ENCODE data around the gene SELENOP.

The SELENOP gene

DNA sequence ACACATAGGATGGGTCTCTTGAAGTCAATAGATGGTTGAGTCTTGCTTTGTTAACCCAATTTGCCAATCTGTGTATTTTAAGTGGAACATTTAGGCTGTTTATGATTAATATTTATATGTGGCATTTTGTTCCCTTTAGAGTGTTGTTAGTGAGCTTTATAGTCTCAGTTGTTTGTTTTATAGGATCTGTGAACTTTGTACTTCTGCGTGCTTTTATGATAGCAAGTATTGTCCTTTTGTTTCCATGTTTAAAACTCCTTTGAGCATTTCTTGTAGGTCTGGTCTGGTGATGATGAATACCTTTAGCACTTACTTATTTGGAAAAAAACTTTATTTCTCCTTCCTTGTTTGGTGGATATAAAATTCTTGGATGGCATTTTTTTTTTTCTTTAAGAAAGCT, 23.8 kb downstream of the SELENOP start:
- no peak for DNase-seq

DNA sequence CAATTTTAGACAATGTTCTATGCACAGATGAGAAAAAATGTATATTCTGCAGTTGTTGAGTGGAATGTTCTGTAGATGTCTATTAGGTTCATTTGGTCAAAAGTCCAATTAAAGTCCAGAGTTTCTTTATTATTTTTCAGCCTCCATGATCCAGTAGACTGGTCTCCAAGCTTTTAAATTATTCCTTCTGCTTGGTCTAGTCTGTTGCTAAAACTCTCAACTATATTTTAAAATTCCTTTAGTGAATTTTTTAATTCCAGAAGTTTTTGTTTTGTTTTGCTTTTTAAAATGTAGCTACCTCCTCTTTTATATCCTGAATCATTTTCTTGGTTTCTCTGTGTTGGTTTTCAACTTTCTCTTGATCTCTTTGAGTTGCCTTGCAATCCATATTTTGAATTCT, 24.6 kb downstream of the SELENOP start:
- no peak for DNase-seq

DNA sequence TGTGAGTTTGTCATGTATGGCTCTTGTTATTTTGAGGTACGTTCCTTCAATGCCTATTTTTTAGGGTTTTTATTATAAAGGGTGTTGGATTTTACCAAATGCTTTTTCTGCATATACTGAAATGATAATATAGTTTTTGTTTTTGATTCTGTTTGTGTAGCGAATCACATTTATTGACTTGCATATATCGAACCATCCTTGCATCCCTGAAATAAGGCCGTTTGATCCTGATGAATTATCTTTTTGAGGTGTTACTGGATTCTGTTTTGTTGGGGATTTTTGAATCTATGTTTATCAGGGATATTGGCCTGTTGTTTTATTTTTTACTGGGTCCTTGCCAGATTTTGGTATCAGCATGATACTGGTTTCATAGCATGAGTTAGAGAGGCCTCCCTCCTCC, 25.9 kb downstream of the SELENOP start:
- DNase-seq = no peak

DNA sequence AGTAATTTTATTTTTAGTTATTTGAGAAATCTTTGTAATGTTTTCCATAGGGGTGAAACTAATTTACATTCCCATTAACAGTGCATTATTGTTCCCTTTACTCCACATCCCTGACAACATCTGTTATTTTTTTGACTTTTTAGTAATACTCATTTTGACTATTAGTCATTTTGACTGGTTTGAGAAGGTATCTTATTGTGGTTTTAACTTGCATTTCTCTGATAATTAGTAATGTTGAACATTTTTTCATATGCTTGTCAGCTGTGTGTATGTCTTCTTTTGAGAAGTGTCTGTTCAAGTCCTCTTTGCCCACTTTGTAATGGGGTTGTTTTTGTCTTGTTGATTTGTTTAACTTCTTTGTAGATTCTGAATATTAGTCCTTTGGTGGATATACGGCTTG, 27.6 kb downstream of the SELENOP start:
- no peak for DNase-seq

DNA sequence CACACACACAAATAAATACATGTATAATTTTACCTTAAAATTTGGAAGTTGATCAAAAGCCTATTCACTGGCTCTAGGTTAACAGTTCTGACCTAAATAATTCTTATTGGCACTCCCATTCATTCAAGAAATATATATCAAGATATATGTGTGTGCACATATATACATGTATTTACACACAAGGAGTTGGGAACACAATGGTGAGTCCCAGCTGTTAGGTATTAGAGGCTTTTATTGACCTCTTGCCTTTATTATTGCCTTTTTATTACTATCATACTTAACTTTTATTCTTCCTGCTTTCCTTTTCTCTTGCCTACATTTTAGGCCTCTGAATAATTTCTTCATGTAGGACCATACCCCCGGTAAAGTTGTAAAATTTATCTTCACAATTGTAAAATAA, 30.1 kb downstream of the SELENOP start:
- DNase-seq = no peak

DNA sequence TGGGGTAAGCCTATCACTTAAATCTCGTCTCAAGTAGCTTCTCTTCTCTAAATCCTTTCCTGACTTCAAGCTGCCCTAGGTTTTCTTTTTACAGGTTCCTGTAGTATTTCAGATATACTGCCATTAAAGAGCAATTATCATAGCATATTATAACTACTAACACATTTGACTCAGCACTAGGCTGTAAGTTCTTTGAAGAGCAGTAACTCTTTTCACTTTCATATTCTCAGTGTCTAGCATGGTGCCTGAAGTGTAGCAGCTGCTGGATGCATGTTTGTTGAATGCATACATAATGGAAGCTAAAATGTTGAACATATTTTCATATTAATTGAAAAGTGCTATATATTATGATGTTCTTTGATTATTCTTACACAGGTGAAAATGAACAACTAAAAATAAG, 32.6 kb downstream of the SELENOP start:
- no peak for DNase-seq

DNA sequence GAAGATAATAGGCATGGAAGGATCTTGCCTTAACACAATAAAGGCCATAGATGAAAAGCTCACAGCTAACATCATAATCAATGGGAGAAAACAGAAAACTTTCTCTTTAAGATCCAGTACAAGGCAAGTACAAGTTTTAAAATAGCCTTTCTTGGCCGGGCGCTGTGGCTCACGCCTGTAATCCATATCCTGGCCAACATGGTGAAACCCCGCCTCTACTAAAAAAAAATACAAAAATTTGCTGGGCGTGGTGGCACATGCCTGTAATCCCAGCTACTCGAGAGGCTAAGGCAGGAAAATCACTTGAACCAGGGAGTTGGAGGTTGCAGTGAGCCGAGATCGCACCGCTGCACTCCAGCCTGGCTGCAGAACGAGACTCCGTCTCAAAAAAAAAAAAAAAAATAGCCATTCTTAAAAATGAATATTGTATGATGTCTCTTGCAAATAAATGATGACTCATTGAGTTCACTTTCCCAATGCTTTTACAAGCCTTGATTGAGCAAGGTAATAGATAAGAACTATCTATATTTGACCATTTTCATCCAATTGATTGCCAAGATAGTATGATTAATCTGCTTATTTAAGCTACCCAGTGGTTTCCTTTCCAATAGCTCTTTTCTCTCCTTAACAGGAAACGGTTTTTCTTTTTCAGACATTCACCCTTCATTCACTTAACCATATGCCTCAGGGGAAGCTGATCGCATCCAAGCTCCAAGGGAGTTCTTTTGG, 39.3 kb downstream of the SELENOP start:
- DNase-seq = no peak

DNA sequence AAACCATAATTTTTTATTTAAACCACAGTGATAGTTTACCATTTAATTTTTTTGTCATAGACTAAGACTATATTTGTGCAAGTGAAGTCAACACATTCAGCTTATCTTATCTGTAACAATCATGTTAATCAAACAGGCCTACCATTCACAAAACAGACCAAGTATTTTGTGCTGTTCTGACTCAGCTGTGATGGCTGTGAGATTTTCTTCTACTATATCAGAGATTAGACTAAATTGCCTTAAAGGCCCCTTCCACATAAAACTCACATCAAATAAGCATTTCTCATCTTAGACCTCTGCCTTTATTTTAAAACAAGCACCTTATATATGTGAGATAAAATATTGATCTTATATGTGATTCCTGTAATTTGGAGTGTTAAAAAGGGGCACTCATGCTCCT, 41.7 kb downstream of the SELENOP start:
- no peak for DNase-seq

DNA sequence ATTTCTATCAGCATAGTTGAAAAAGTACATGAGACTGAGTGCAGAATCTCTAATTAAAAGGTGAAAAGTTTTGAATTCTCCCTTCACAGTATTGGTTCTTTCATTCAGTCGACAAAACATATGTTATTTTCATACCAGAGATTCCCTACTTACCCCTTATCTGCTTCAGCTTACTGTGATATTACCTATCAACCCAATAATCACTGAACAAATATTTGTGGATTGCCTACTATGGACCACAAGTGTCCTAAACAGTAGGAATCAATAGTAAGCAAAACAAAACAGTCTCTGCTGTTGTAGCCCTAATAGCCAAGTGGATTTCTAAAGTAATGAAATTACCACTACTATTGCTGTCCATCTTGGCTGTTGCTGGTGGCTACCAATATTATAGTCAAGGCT, 43.6 kb downstream of the SELENOP start:
- DNase-seq = no peak

DNA sequence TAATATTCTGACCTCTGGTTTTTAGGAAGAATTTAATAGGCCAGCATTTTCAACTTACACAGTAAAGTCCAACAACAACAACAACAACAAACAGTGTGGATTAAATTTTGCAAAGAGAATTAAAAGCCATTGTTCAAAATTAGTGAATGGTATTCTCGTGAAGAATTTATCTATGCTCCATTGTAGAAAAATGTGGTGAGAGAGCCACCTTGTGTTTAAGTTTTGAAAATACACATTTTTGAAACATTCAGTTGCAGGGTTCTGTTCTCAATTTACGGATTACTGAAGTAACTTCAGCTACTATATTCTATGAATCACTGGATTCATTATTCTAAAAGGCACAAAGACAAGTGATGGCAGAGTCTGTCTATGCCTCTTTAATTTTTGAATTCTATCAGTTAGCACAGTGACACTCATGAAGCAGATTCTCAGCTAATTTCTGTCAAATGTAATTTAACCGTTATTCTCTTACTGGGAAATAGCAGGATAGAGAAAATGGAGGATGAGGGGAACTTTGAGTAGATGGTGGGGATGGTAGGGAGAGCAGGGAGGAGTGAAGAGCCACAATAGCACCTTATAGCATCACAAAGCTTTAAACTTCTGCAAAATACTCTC, 44.1 kb downstream of the SELENOP start:
- DNase-seq = no peak

DNA sequence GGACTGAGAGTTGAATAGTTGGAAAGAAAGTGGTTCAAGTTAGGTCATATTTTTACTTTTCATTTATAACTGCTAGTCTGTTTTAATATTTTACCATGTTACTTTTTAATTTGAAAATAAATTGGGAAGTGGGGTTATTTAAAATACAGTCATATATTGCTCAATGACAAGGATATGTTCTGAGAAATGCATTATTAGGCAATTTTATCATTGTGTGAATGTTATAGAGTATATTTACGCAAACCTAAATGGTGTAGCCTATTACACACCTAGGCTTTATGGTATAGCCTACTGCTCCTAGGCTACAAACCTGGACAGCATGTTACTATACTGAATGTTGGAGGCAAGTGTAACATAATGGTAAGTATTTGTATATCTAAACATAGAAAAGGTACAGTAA, 49.9 kb downstream of the SELENOP start:
- DNase-seq = no peak

DNA sequence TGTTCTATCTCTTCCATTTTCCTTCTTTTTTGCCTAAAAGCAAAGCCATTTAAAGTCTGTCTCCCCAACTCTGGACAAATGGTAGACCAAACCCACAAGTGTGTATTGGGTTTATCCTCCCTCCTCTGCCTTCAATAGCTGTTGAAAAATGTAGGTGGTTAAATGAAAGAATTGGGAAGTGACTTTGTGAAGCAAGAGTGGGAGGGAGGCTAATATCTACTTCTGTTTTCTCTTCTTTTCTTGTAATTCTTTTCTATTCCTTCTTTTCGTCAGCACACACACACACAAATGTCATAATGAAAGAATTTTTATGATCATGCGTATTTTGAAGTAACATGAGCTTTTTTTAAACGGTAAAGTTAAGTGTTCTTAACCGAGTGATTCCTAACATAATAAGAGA, 51.3 kb downstream of the SELENOP start:
- no peak for DNase-seq

DNA sequence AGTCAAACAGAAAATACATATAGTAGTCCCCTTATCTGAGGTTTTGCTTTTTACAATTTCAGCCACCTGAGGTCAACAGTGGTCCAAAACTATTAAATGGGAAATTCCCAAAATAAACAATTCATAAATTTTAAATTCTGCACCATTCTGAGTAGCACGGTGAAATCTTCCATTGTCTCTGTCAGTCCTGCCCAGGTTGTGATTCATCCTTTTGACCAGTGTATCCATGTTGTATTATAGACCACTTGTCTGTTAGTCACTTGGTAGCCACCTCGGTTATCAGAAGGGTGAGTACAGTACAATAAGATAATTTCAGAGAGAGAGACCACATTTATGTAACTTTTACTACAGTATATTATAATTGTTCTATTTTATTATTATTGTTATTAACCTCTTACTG, 52.2 kb downstream of the SELENOP start:
- DNase-seq = no peak

DNA sequence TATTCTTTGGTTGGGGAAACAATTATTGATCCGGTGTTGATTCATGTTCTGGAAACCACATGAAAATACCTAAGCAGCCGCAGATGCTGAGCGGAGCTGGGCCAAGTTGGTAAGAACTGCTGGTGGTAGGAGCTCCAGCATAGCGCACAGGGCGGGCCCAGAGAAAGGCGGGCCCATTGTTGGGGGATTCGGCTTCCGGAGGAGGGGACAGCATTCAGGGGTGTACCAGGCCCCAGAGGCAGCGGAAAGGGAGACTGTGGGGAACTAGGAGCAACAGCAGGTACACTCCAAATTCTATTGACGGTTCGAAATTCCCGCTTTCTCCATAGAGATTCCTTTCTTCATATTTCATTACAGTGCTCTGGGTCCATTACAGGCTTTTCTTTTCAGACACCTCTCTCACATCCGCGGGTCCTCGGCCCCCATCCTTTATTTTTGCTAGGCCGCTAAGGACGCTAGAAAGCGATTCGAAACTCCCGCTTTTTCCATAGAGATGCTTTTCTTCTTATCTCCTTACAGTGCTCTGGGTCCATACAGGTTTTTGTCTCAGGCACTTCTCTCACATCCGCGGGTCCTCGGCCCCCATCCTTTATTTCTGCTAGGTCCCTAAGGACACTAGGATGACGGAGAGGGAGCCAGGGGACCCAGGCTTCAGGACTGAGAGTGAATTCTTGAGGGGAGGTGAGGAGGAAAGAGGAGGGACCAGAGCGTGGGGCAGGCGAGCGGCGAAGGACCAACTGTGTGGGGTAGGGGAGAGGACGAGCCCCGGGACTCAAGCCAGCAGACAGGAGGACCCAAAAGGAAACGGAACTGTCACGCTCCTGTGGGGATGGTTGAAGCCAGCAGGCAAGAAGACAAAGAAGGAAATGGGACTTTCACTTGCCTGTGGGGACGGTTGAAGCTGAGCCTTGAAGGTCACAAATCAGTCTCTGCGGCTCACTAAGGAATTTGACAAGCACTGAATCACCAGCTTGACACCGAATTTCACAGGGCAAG, 54.8 kb downstream of the SELENOP start, which contains the start of gene CCDC152:
CCDC152 (plus strand) TSS at position 213 of the 996 bp plus-strand sequence. CDS start 2,304 bp downstream, outside the sequence.
- DNase-seq = no peak

DNA sequence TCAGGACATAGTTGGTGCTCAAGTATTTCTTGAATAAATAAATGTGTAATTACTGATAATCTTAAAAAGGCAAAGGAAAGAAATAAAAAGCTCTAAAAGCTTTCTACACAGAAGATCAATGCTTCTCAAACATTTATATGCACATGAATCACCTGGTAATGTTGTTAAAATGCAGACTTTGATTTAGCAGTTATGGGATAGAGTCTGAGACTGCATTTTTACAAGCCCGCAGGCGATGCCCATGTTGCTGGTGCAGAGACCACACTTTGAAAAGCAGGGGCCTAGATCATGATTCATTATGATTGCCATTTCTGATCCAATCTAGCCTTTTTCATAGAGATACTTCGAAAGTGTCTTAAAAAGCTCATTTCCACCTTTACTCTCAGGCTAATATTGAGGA, 58.6 kb downstream of the SELENOP start:
- no peak for DNase-seq

DNA sequence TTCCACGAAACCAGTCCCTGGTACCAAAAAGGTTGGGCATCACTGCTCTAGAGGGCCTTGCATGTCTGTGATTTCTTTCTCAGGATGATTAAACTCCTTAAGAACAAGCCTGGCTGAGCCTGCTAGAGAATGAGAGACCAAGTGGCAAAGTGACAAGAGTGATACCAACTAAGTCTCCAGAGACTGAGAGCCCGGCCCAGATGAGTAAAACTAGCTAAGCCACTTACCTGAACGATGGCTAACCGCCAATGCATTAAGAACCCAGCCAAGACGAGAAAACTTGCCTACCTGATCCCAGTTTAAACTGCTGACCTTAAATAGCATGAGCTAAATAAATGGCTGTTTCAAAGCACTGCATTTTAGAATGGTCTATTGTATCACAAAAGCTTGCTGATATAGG, 60.6 kb downstream of the SELENOP start:
- DNase-seq = no peak

DNA sequence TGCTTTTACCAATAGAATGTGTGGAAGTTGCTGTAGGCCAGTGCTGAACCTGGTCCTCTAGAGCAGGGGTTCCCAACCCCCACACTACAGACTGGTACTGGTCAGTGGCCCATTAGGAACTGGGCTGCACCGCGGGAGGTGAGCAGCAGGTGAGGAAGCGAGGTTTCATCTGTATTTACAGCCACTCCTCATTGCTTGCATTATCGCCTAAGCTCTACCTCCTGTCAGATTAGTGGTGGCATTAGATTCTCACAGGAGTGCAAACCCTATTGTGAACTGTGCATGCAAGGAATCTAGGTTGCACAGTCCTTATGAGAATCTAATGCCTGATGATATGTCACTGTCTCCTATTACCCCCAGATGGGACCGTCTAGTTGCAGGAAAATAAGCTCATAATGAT, 61.2 kb downstream of the SELENOP start:
- DNase-seq = no peak
